CD4-positive, alpha-beta T cell (primary cell): ENCODE data around the gene MELTF. TPM values are rescaled to one million over a fixed set of nuclear protein-coding genes. Genes with fewer than 3 reads are reported as not detected.

ENCODE experiments used
- ATAC-seq: fragments of 200-7000 bp; cut with Tn5 transposase; one replicate; pipeline ENCODE4 v1.10.0; 2022; ENCODE audit warnings: mild to moderate bottlenecking; ENCODE audit not compliant: poor library complexity
- CTCF ChIA-PET: fragments of 350-600 bp; sonication (Branson Sonifier 250); formaldehyde crosslinking; loops from one replicate; lab custom pipeline; 2021; ENCODE audit warnings: antibody characterized with exemption, inconsistent platforms; lab: Charles Lee
- POLR2A ChIA-PET: fragments of 350-600 bp; sonication (Branson Sonifier 250); formaldehyde crosslinking; loops from one replicate; lab custom pipeline; 2021; ENCODE audit warnings: antibody characterized with exemption, inconsistent platforms; lab: Charles Lee
- DNase-seq, 14 experiments: peaks; one replicate each; pipeline ENCODE4 v3.0.0-alpha.2; 2013 to 2020; ENCODE audit warnings: mixed read lengths in 2 of 14
- H3K27ac ChIP-seq, 2 donors: one replicate each; pipeline versions ENCODE4 v1.5.1 to v1.7.0; 2013; ENCODE audit warnings: low read length in 2 of 2, low read depth in 1 of 2, mild to moderate bottlenecking in 1 of 2
- H3K27me3 ChIP-seq, 2 experiments: 1 replicate in 1 of 2; 2 replicates in 1 of 2; pipeline versions ENCODE4 v1.6.1 to v1.7.0; 2013; ENCODE audit warnings: low read length in 2 of 2, control low read depth in 1 of 2, mild to moderate bottlenecking in 1 of 2, moderate library complexity in 1 of 2; ENCODE audit not compliant: insufficient read depth in 2 of 2, control insufficient read depth in 1 of 2
- H3K36me3 ChIP-seq: one replicate; pipeline ENCODE4 v1.6.1; 2013; ENCODE audit warnings: low read length, control low read depth; ENCODE audit not compliant: insufficient read depth
- H3K4me1 ChIP-seq: one replicate; pipeline ENCODE4 v1.6.1; 2013; ENCODE audit warnings: low read length, control low read depth; ENCODE audit not compliant: insufficient read depth
- H3K4me3 ChIP-seq: one replicate; pipeline ENCODE4 v1.5.1; 2013; ENCODE audit warnings: mild to moderate bottlenecking, low read length, moderate library complexity
- H3K9me3 ChIP-seq, 2 experiments: 1 replicate in 1 of 2; 2 replicates in 1 of 2; pipeline versions ENCODE4 v1.6.1 to v1.7.0; 2013; ENCODE audit warnings: low read length in 2 of 2, mild to moderate bottlenecking in 2 of 2, control low read depth in 1 of 2, moderate library complexity in 1 of 2; ENCODE audit not compliant: control insufficient read depth in 1 of 2, insufficient read depth in 1 of 2
- H3K27ac Mint-ChIP-seq: one replicate; pipeline ENCODE4 v1.8.0; 2020; ENCODE audit warnings: mixed read lengths
- H3K27me3 Mint-ChIP-seq: one replicate; pipeline ENCODE4 v1.8.0; 2021; ENCODE audit warnings: mixed read lengths
- H3K36me3 Mint-ChIP-seq: one replicate; pipeline ENCODE4 v1.8.0; 2021; ENCODE audit warnings: low read depth, mixed read lengths
- H3K4me1 Mint-ChIP-seq: one replicate; pipeline ENCODE4 v1.8.0; 2021; ENCODE audit warnings: low read depth, mixed read lengths
- H3K4me3 Mint-ChIP-seq: one replicate; pipeline ENCODE4 v1.8.0; 2020; ENCODE audit warnings: mild to moderate bottlenecking, mixed read lengths
- H3K9me3 Mint-ChIP-seq: one replicate; pipeline ENCODE4 v1.8.0; 2020; ENCODE audit warnings: mixed read lengths
- CTCF ChIP-seq: fragments of 200-600 bp; IDR thresholded peaks from one replicate; pipeline ENCODE4 v1.8.0; 2022; ENCODE audit warnings: antibody characterized with exemption, mild to moderate bottlenecking
- intact Hi-C, 2 experiments: fragments of 100-400 bp; cut with DNase I in 1 of 2; cut with micrococcal nuclease in 1 of 2; formaldehyde crosslinking; loops; one replicate each; pipeline versions ENCODE4 v1.15.1 to v1.9.0; 2023 to 2025; cut with DNase I, micrococcal nuclease
- total RNA-seq, 174 experiments: library from RNA in 2 of 174; stranded (reverse) in 2 of 174; gene quantifications; one replicate each; pipeline ENCODE4 v1.2.3 and lab custom pipeline; 2021 to 2026

Gene MELTF
- total RNA-seq, 2 experiments from 2014 or later: 0.89 to 1.2 TPM

- Mint-ChIP-seq H3K4me3 (no peak overlapping the region), H3K9me3 (no peaks in the 10 kb centered on the region), H3K4me1 (no peaks in the 10 kb centered on the region), H3K27me3 (no peaks in the 10 kb centered on the region), H3K27ac (no peak overlapping the region), H3K36me3 (no peaks in the 10 kb centered on the region)
- TF ChIP-seq CTCF: no peak
- Histone ChIP-seq H3K4me3 (no peak overlapping the region), H3K9me3 (no peaks in the 10 kb centered on the region), H3K27ac (no peak overlapping the region), H3K27me3 (no peaks in the 10 kb centered on the region), H3K36me3 (no peaks in the 10 kb centered on the region), H3K4me1 (peaks cover 3% of the 10 kb centered on the region)
- ATAC-seq (no peak), DNase-seq (no peak)
- intact Hi-C loops: no loop called here
- ChIA-PET CTCF (no interaction called here), POLR2A (no interaction called here)
These were observed 32.3 kb downstream of the MELTF start for GRCh38 chr3:196997311-196997710.

- no peak for DNase-seq
- CTCF ChIA-PET: no interaction called here
These were observed 33.0 kb downstream of the MELTF start for GRCh38 chr3:196996454-196997265.

GRCh38 chr3:196995646-196996355, 33.8 kb downstream of the MELTF start:
- POLR2A ChIA-PET: no interaction called here
- Mint-ChIP-seq H3K4me3 (no peak overlapping the region), H3K36me3 (no peaks in the 10 kb centered on the region), H3K4me1 (no peaks in the 10 kb centered on the region), H3K9me3 (no peaks in the 10 kb centered on the region), H3K27me3 (no peaks in the 10 kb centered on the region), H3K27ac (no peak overlapping the region)
- Histone ChIP-seq H3K27ac (no peak overlapping the region), H3K27me3 (no peaks in the 10 kb centered on the region), H3K9me3 (no peaks in the 10 kb centered on the region), H3K36me3 (no peaks in the 10 kb centered on the region), H3K4me3 (no peak overlapping the region), H3K4me1 (no peaks in the 10 kb centered on the region)
- no peak for DNase-seq
- ATAC-seq: no peak
- intact Hi-C loops: no loop called here
- no peak for TF ChIP-seq CTCF
- CTCF ChIA-PET: no interaction called here

More at GRCh38 chr3:196996454-196997265, 33.0 kb downstream of the MELTF start:
- no peaks in the 10 kb centered on the region for H3K9me3 ChIP-seq
- Mint-ChIP-seq H3K27ac (no peak overlapping the region), H3K4me1 (no peaks in the 10 kb centered on the region), H3K9me3 (no peaks in the 10 kb centered on the region), H3K4me3 (no peak overlapping the region), H3K27me3 (no peaks in the 10 kb centered on the region), H3K36me3 (no peaks in the 10 kb centered on the region)
- H3K36me3 ChIP-seq: no peaks in the 10 kb centered on the region
- intact Hi-C loops: no loop called here
- ATAC-seq: no peak
- POLR2A ChIA-PET: no interaction called here
- H3K4me1 ChIP-seq: no peaks in the 10 kb centered on the region
- no peak for TF ChIP-seq CTCF
- no peak overlapping the region for H3K4me3 ChIP-seq
- H3K27ac ChIP-seq: no peak overlapping the region
- H3K27me3 ChIP-seq: no peaks in the 10 kb centered on the region
